PC-9 (cell line): ENCODE measurements around the gene HMGCL. TPM values are rescaled to one million over a fixed set of nuclear protein-coding genes. Genes with fewer than 3 reads are reported as not detected.

ENCODE experiments used
- BruUV-seq: library from RNA; stranded (reverse); fragments of 400-500 nt; replicated peaks from 2 replicates; lab custom pipeline; 2021; lab: Mats Ljungman, UMichigan
- CTCF ChIA-PET: fragments of 300-600 bp; sonication (Branson Sonifier 250); formaldehyde crosslinking; loops from one replicate; lab custom pipeline; 2022; ENCODE audit warnings: antibody characterized with exemption; lab: Charles Lee
- POLR2A ChIA-PET: fragments of 300-600 bp; sonication (Branson Sonifier 250); formaldehyde crosslinking; loops from one replicate; lab custom pipeline; 2022; ENCODE audit warnings: antibody characterized with exemption; ENCODE audit not compliant: unreplicated experiment; lab: Charles Lee
- DNase-seq, 2 experiments: peaks; one replicate each; pipeline versions ENCODE4 v3.0.0 to v3.0.0-alpha.2; 2015 to 2022; ENCODE audit warnings: mixed read lengths in 1 of 2
- H2AFZ ChIP-seq: fragments of 200-600 bp; sonication (generic); 2 replicates; pipeline ENCODE4 v1.8.1; 2017; ENCODE audit warnings: antibody characterized with exemption
- H3F3A ChIP-seq: fragments of 200-600 bp; sonication (generic); 2 replicates; pipeline ENCODE4 v1.8.1; 2017; ENCODE audit warnings: antibody characterized with exemption, mild to moderate bottlenecking, low read depth; ENCODE audit not compliant: insufficient read depth
- H3K27ac ChIP-seq: fragments of 200-600 bp; sonication (generic); 2 replicates; pipeline ENCODE4 v1.6.1; 2016; ENCODE audit warnings: mixed run types
- H3K27me3 ChIP-seq: fragments of 200-600 bp; sonication (generic); 2 replicates; pipeline ENCODE4 v1.6.1; 2016; ENCODE audit warnings: low read depth, mixed run types; ENCODE audit not compliant: insufficient read depth
- H3K36me3 ChIP-seq: fragments of 200-600 bp; sonication (generic); 2 replicates; pipeline ENCODE4 v1.6.1; 2016; ENCODE audit warnings: low read depth, mixed run types
- H3K4me1 ChIP-seq: fragments of 200-600 bp; sonication (generic); replicated peaks from 2 replicates; pipeline ENCODE4 v1.6.1; 2016; ENCODE audit warnings: mixed run types; ENCODE audit not compliant: insufficient read depth
- H3K4me2 ChIP-seq: fragments of 200-600 bp; sonication (generic); 2 replicates; pipeline ENCODE4 v1.6.1; 2017; ENCODE audit warnings: mixed run types
- H3K4me3 ChIP-seq: fragments of 200-600 bp; sonication (generic); 2 replicates; pipeline ENCODE4 v1.6.1; 2016; ENCODE audit warnings: mixed run types
- H3K79me2 ChIP-seq: fragments of 200-600 bp; sonication (generic); 2 replicates; pipeline ENCODE4 v1.6.1; 2017; ENCODE audit warnings: low read depth, mixed run types
- H3K9me2 ChIP-seq: fragments of 200-600 bp; sonication (generic); 2 replicates; pipeline ENCODE4 v1.8.1; 2017; ENCODE audit warnings: mild to moderate bottlenecking; ENCODE audit not compliant: insufficient read depth
- H3K9me3 ChIP-seq: fragments of 200-600 bp; sonication (generic); 2 replicates; pipeline ENCODE4 v1.8.1; 2016; ENCODE audit warnings: low read depth; ENCODE audit not compliant: insufficient read depth
- H4K20me1 ChIP-seq: fragments of 200-600 bp; sonication (generic); 2 replicates; pipeline ENCODE4 v1.8.1; 2017; ENCODE audit not compliant: insufficient read depth
- EZH2 ChIP-seq: fragments of 200-600 bp; sonication (generic); IDR thresholded peaks from 2 replicates; pipeline ENCODE4 v1.8.0; 2017; ENCODE audit warnings: antibody characterized with exemption, low read depth
- intact Hi-C: fragments of 100-400 bp; cut with micrococcal nuclease; formaldehyde crosslinking; loops from one replicate; pipeline ENCODE4 v1.10.0; 2022; ENCODE audit not compliant: unreplicated experiment
- total RNA-seq: library from RNA; stranded (reverse); gene quantifications from 2 replicates; pipeline ENCODE4 v1.2.3, GENCODE V29; 2021
- TF ChIP-seq, protein P1 (sequence below): fragments of 200-600 bp; sonication (generic); conservative IDR thresholded peaks from 2 replicates; pipeline ENCODE4 v1.6.1; 2017; ENCODE audit warnings: mixed run types, antibody characterized with exemption, mild to moderate bottlenecking, moderate library complexity

Gene HMGCL
- total RNA-seq, 1 experiment from 2014 or later = 43.2 TPM

DNA sequence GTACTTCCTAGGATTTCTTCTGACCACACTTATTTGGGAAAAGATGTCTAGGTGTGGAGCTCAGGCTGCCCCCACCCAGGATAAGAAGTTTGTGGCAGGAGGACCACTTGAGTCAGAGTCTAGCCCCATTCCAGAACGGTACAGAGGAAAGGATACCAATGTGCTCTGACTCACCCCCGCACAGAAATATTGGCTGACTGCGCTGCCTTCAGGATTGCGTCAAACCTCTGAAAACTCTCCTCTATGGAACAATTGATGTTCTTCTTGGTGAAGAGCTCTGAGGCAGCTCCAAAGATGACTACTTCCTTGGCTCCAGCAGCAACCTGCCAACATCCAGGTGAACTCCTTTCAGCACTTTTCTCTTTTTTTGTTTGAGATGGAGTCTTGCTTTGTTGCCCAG lies 11.2 kb downstream of the HMGCL start:
- no TSS peak for BruUV-seq
- H3K4me1 ChIP-seq = no peaks in the 10 kb centered on the region
- no peaks in the 10 kb centered on the region for H3K9me2 ChIP-seq
- no peak for DNase-seq
- no peaks in the 10 kb centered on the region for H3K36me3 ChIP-seq
- no peak overlapping the region for H3K4me2 ChIP-seq
- H3K9me3 ChIP-seq = no peaks in the 10 kb centered on the region
- no peaks in the 10 kb centered on the region for H4K20me1 ChIP-seq
- H2AFZ ChIP-seq = no peak overlapping the region
- ChIA-PET CTCF (interaction anchor here (0.6 kb wide), 1 partner anchor 267 kb away, joined by 3 read pairs; no protein-coding TSS in a partner anchor), POLR2A (no interaction called here)
- H3K27ac ChIP-seq = no peak overlapping the region
- no peak overlapping the region for H3K4me3 ChIP-seq
- H3K79me2 ChIP-seq = no peaks in the 10 kb centered on the region
- H3F3A ChIP-seq = no peaks in the 10 kb centered on the region; the same call in 1 of the 2 replicates
- H3K27me3 ChIP-seq = no peaks in the 10 kb centered on the region
- intact Hi-C loops = no loop called here
- TF ChIP-seq, protein P1, sequence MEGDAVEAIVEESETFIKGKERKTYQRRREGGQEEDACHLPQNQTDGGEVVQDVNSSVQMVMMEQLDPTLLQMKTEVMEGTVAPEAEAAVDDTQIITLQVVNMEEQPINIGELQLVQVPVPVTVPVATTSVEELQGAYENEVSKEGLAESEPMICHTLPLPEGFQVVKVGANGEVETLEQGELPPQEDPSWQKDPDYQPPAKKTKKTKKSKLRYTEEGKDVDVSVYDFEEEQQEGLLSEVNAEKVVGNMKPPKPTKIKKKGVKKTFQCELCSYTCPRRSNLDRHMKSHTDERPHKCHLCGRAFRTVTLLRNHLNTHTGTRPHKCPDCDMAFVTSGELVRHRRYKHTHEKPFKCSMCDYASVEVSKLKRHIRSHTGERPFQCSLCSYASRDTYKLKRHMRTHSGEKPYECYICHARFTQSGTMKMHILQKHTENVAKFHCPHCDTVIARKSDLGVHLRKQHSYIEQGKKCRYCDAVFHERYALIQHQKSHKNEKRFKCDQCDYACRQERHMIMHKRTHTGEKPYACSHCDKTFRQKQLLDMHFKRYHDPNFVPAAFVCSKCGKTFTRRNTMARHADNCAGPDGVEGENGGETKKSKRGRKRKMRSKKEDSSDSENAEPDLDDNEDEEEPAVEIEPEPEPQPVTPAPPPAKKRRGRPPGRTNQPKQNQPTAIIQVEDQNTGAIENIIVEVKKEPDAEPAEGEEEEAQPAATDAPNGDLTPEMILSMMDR = no peak
- no peak for TF ChIP-seq EZH2

DNA sequence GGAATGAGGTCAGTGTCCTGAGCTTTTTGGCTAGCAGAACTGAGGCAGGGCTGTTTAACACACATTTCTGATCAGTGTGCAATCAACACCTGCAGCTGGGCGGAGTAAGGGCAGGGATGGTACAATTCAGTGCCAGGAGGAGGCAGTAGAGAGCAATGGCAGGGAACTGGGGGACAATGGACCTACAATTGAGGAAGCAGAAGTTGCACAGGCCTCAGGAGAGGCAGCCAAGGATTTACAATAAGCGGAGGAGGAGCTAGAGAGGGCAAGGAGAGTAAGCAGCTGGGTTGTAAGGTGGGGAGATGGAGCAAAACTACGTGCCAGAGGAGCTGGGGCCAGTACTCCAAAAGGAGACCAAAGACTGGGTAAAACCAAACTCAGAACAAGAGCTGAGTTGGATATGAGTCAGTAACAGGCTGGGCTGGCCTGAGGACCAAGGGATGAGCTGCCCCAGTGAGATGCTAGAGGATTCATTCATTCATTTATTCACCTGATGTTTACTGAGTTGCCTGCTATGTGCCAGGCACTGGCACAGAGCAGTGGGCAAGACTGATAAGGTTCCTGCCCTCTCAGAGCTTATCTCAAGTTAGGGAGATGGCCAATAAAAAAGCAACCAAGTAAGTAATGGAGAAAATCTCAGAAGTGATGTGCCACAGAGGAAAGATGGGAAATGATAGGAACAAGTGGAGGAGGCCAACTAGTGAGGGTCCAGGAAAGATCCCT lies 14.2 kb downstream of the HMGCL start:
- no peak for TF ChIP-seq EZH2
- TF ChIP-seq, protein P1 = peak; percentile 63
- Histone ChIP-seq H4K20me1 (no peaks in the 10 kb centered on the region), H3K9me3 (no peaks in the 10 kb centered on the region), H3K36me3 (no peaks in the 10 kb centered on the region), H3K9me2 (no peaks in the 10 kb centered on the region), H3K27ac (no peak overlapping the region), H3K4me3 (no peak overlapping the region), H3F3A (no peaks in the 10 kb centered on the region; the same call in 1 of the 2 replicates), H2AFZ (no peak overlapping the region), H3K4me1 (no peaks in the 10 kb centered on the region), H3K27me3 (no peaks in the 10 kb centered on the region), H3K4me2 (no peak overlapping the region), H3K79me2 (no peaks in the 10 kb centered on the region)
- ChIA-PET CTCF (interaction anchor here (1.0 to 1.7 kb wide), 4 partner anchors 9 to 59 kb away, joined by 3 to 6 read pairs (median 4); partner anchors contain the start of gene FUCA1), POLR2A (interaction anchor here (0.7 kb wide), 1 partner anchor 110 kb away, joined by 3 read pairs; no protein-coding TSS in a partner anchor)
- no TSS peak for BruUV-seq
- intact Hi-C loops = no loop called here
- no peak for DNase-seq

DNA sequence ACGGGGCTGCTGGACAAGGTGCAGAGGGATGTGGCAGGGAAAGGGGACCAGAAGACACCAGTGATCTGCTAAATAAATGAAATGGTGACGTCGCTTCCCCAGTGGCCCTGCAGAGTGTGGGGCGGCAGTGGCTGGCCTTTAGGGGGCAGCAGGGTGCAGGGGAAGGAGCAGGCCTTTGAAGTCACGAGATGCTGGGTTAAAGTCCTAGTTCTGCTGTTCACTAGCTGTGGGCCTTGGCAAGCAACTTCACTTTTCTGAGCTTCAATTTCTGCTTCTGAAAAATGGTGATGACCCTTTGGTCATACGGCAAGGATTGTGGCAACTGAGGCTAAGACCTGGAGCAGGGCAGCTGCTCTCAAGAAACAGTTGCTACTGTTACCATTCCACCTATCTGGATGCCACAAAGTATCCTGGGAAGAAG lies 15.5 kb downstream of the HMGCL start:
- H3K4me2 ChIP-seq = no peak overlapping the region
- H2AFZ ChIP-seq = no peak overlapping the region
- no peak overlapping the region for H3K4me3 ChIP-seq
- H3K36me3 ChIP-seq = no peaks in the 10 kb centered on the region
- no peaks in the 10 kb centered on the region for H3K79me2 ChIP-seq
- ChIA-PET POLR2A (no interaction called here), CTCF (interaction anchor here (0.7 to 1.7 kb wide), 4 partner anchors 35 to 65 kb away, joined by 3 to 4 read pairs (median 4); partner anchors contain the start of gene FUCA1)
- H3K27me3 ChIP-seq = no peaks in the 10 kb centered on the region
- H3K27ac ChIP-seq = no peak overlapping the region
- H3K9me3 ChIP-seq = no peaks in the 10 kb centered on the region
- TF ChIP-seq EZH2 = no peak
- TF ChIP-seq, protein P1 = peak; percentile 68
- peak in 1 of 2 experiments; percentile 66 for DNase-seq
- no TSS peak for BruUV-seq
- no peaks in the 10 kb centered on the region for H3K4me1 ChIP-seq
- intact Hi-C loops = loop anchor here (1.0 kb wide), 2 partner anchors 59 to 108 kb away; partner anchors contain the start of gene FUCA1
- no peaks in the 10 kb centered on the region for H3K9me2 ChIP-seq
- H4K20me1 ChIP-seq = no peaks in the 10 kb centered on the region
- no peaks in the 10 kb centered on the region; the same call in 1 of the 2 replicates for H3F3A ChIP-seq
